ENCODE data around the gene IVL.

DNA sequence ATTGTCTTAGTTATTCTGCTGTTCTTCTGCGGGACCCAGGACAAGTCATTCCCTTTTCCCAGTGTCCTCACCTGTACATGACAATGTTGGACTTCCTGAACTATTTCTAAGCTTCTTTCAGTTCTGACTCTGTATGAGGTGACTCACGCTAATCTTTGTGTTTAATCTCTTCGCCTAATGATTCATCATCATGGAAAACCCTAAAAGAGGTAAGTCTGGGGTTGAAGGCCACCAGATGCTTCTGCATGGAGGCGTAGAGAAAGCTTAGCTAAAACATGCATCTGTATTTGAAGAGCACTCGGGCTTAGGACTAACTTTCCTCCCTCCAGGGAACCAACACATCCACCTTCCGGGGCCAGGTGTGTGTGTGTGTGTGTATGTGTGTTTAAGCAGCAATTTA, 46.1 kb downstream of the IVL start:
- TF ChIP-seq, protein P1, sequence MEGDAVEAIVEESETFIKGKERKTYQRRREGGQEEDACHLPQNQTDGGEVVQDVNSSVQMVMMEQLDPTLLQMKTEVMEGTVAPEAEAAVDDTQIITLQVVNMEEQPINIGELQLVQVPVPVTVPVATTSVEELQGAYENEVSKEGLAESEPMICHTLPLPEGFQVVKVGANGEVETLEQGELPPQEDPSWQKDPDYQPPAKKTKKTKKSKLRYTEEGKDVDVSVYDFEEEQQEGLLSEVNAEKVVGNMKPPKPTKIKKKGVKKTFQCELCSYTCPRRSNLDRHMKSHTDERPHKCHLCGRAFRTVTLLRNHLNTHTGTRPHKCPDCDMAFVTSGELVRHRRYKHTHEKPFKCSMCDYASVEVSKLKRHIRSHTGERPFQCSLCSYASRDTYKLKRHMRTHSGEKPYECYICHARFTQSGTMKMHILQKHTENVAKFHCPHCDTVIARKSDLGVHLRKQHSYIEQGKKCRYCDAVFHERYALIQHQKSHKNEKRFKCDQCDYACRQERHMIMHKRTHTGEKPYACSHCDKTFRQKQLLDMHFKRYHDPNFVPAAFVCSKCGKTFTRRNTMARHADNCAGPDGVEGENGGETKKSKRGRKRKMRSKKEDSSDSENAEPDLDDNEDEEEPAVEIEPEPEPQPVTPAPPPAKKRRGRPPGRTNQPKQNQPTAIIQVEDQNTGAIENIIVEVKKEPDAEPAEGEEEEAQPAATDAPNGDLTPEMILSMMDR (IDR thresholded peaks at IDR 0.05) = no peak
- TF ChIP-seq POLR2AphosphoS5 (IDR thresholded peaks at IDR 0.05; ENCODE audit: insufficient read depth in 1 of 2, low read depth in 1 of 2) (peak in 1 of 2 donors; percentile 58), POLR2A (IDR thresholded peaks at IDR 0.05) (no peak)

Measured in vagina (tissue), 2 donors.